Measurements from ENCODE around the gene PIK3R4.

- TF ChIP-seq REST (IDR thresholded peaks at IDR 0.05; ENCODE audit: low read depth, low read length), result no peak
- TF ChIP-seq, protein P1, sequence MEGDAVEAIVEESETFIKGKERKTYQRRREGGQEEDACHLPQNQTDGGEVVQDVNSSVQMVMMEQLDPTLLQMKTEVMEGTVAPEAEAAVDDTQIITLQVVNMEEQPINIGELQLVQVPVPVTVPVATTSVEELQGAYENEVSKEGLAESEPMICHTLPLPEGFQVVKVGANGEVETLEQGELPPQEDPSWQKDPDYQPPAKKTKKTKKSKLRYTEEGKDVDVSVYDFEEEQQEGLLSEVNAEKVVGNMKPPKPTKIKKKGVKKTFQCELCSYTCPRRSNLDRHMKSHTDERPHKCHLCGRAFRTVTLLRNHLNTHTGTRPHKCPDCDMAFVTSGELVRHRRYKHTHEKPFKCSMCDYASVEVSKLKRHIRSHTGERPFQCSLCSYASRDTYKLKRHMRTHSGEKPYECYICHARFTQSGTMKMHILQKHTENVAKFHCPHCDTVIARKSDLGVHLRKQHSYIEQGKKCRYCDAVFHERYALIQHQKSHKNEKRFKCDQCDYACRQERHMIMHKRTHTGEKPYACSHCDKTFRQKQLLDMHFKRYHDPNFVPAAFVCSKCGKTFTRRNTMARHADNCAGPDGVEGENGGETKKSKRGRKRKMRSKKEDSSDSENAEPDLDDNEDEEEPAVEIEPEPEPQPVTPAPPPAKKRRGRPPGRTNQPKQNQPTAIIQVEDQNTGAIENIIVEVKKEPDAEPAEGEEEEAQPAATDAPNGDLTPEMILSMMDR (IDR thresholded peaks at IDR 0.05), result no peak
- TF ChIP-seq TEAD4 (IDR thresholded peaks at IDR 0.05; ENCODE audit: borderline replicate concordance, insufficient read depth), result no peak
- TF ChIP-seq MXI1 (IDR thresholded peaks at IDR 0.05; ENCODE audit: low read depth, low read length), result no peak
- no peak for TF ChIP-seq POLR2AphosphoS5 (IDR thresholded peaks at IDR 0.05; ENCODE audit: low read depth, low read length)
- TF ChIP-seq ZBTB33 (IDR thresholded peaks at IDR 0.05; ENCODE audit: borderline replicate concordance, low read depth), result no peak
- TF ChIP-seq GABPA (IDR thresholded peaks at IDR 0.05; ENCODE audit: low read depth), result no peak
- no peak for TF ChIP-seq TAF1 (IDR thresholded peaks at IDR 0.05; ENCODE audit: borderline replicate concordance, low read depth, low read length)
- TF ChIP-seq CHD2 (IDR thresholded peaks at IDR 0.05; ENCODE audit: low read length, partially characterized antibody), result no peak
- TF ChIP-seq GATA2 (CRISPR knock-in tag; IDR thresholded peaks at IDR 0.05), result no peak
- TF ChIP-seq RCOR1 (IDR thresholded peaks at IDR 0.05; ENCODE audit: low read length), result no peak
Measured at GRCh38 chr3:130711565-130712324, 34.9 kb downstream of the PIK3R4 start.
